Activated naive CD8-positive, alpha-beta T cell treated with anti-CD3 and anti-CD28 coated beads, Interleukin-2, amount 10 ng/mL, durations not matched to agents 7 days and 5 days (primary cell): ENCODE measurements around the gene TM7SF3. TPM values are rescaled to one million over a fixed set of nuclear protein-coding genes. Genes with fewer than 3 reads are reported as not detected.
A peak's percentile ranks its signal among the peaks of the same experiment; 100 is the strongest.

Experiments
- ATAC-seq: fragments of 150-1000 bp; cut with Tn5 transposase; one replicate; pipeline ENCODE4 v1.10.0; 2021; ENCODE audit warnings: low read depth, moderate library complexity
- POLR2A ChIA-PET: fragments of 350-600 bp; sonication (Branson Sonifier 250); formaldehyde crosslinking; loops from one replicate; lab custom pipeline; 2021; ENCODE audit warnings: antibody characterized with exemption; lab: Charles Lee
- DNase-seq: peaks from one replicate; pipeline ENCODE4 v3.0.0; 2021
- H3K27ac Mint-ChIP-seq: one replicate; pipeline ENCODE4 v1.8.0; 2022; ENCODE audit warnings: mild to moderate bottlenecking, mixed read lengths
- H3K27me3 Mint-ChIP-seq: one replicate; pipeline ENCODE4 v1.8.0; 2022; ENCODE audit warnings: mild to moderate bottlenecking, moderate library complexity, mixed read lengths
- H3K36me3 Mint-ChIP-seq: one replicate; pipeline ENCODE4 v1.8.0; 2021; ENCODE audit warnings: mild to moderate bottlenecking, mixed read lengths
- H3K4me1 Mint-ChIP-seq: one replicate; pipeline ENCODE4 v1.8.0; 2021; ENCODE audit warnings: mixed read lengths
- H3K4me3 Mint-ChIP-seq: one replicate; pipeline ENCODE4 v1.8.0; 2022; ENCODE audit warnings: mild to moderate bottlenecking, moderate library complexity, mixed read lengths
- H3K9me3 Mint-ChIP-seq: one replicate; pipeline ENCODE4 v1.8.0; 2021; ENCODE audit warnings: mixed read lengths
- total RNA-seq, 2 experiments: library from RNA; stranded (reverse); gene quantifications; one replicate each; pipeline ENCODE4 v1.2.3, GENCODE V29; 2021

The TM7SF3 gene
- total RNA-seq, 2 experiments from 2014 or later: 40.1 to 42.6 TPM

DNA sequence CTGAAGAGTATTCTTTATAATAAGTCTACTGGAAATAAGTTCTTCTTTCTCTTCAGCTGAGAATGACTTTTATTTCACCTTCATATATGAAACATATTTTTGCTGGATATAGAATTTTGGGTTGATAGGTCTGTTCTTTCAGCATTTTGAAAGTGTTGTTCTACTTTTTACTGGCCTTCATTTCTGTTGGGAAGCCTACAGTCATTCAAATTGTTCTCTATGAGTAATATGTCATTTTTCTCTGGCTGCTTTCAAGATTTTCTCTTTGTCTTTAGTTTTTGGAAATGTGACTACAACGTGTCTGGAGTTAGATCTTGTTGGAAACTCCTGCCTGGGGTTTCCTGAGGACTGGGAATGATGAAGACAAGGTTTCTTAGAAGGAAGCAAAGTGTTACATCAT lies 65.9 kb downstream of the TM7SF3 start:
- H3K27me3 Mint-ChIP-seq: no peaks in the 10 kb centered on the region
- DNase-seq (no peak), ATAC-seq (no peak)
- H3K9me3 Mint-ChIP-seq: peaks cover 4% of the 10 kb centered on the region
- no peak overlapping the region for H3K27ac Mint-ChIP-seq
- H3K4me1 Mint-ChIP-seq: peaks cover 34% of the 10 kb centered on the region
- H3K36me3 Mint-ChIP-seq: peaks cover 60% of the 10 kb centered on the region
- H3K4me3 Mint-ChIP-seq: no peak overlapping the region
- POLR2A ChIA-PET: no interaction called here

GRCh38 chr12:26941215-26941594 lies 73.0 kb downstream of the TM7SF3 start:
- H3K36me3 Mint-ChIP-seq: peaks cover 33% of the 10 kb centered on the region
- ATAC-seq: no peak
- POLR2A ChIA-PET: interaction anchor here (2.2 kb wide), 1 partner anchor 108 kb away, joined by 10 read pairs; the partner anchor contains the start of gene ITPR2

GRCh38 chr12:26940516-26941214 lies 73.5 kb downstream of the TM7SF3 start:
- Mint-ChIP-seq H3K27me3 (no peaks in the 10 kb centered on the region), H3K36me3 (peaks cover 32% of the 10 kb centered on the region), H3K4me1 (peaks cover 35% of the 10 kb centered on the region), H3K9me3 (no peaks in the 10 kb centered on the region), H3K27ac (peak overlapping the region; percentile 86), H3K4me3 (peak overlapping the region; percentile 94)
- DNase-seq (no peak), ATAC-seq (no peak)
- POLR2A ChIA-PET: interaction anchor here (0.7 kb wide), 1 partner anchor 519 kb away, joined by 3 read pairs; no protein-coding TSS in a partner anchor

More at GRCh38 chr12:26941215-26941594, 73.0 kb downstream of the TM7SF3 start:
- no peak for DNase-seq
- no peaks in the 10 kb centered on the region for H3K27me3 Mint-ChIP-seq
- peak overlapping the region; percentile 94 for H3K4me3 Mint-ChIP-seq
- peak overlapping the region; percentile 86 for H3K27ac Mint-ChIP-seq
- no peaks in the 10 kb centered on the region for H3K9me3 Mint-ChIP-seq
- H3K4me1 Mint-ChIP-seq: peaks cover 34% of the 10 kb centered on the region

DNA sequence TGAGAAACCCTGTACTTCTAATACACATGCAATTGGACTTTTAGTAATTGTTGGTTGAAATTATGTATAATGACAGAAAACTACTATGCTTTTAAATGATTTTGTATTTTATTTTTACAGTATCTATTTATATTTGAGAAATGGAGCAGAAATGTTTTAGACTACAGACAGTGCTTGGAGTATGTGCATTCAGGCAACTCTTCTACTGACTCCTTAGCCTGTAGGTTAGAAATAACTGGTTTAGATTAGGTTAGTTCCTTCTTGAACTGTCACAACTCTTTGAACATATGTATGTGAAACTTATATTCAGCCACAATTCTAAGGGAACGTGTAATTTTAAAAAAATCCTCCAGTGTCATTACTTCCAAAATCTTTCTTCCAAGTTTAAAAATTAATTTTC lies 74.2 kb downstream of the TM7SF3 start:
- Mint-ChIP-seq H3K4me1 (peaks cover 38% of the 10 kb centered on the region), H3K27ac (peak overlapping the region; percentile 68), H3K27me3 (no peaks in the 10 kb centered on the region), H3K4me3 (peak overlapping the region; percentile 94), H3K9me3 (no peaks in the 10 kb centered on the region), H3K36me3 (peaks cover 30% of the 10 kb centered on the region)
- no peak for DNase-seq
- POLR2A ChIA-PET: no interaction called here
- ATAC-seq: no peak

GRCh38 chr12:26939192-26939832 lies 74.9 kb downstream of the TM7SF3 start:
- Mint-ChIP-seq H3K27ac (peak overlapping the region; percentile 96), H3K36me3 (peaks cover 34% of the 10 kb centered on the region), H3K9me3 (no peaks in the 10 kb centered on the region), H3K4me3 (peak overlapping the region; percentile 94), H3K27me3 (no peaks in the 10 kb centered on the region), H3K4me1 (peaks cover 42% of the 10 kb centered on the region)
- ATAC-seq: no peak
- POLR2A ChIA-PET: interaction anchor here (0.7 to 1.5 kb wide), 2 partner anchors 106 to 1886 kb away, joined by 4 to 6 read pairs; partner anchors contain the start of gene ITPR2
- no peak for DNase-seq

- Mint-ChIP-seq H3K4me1 (peaks cover 37% of the 10 kb centered on the region), H3K27me3 (no peaks in the 10 kb centered on the region), H3K27ac (peak overlapping the region; percentile 96), H3K9me3 (no peaks in the 10 kb centered on the region), H3K4me3 (peak overlapping the region; percentile 94), H3K36me3 (peaks cover 30% of the 10 kb centered on the region)
- ATAC-seq: peak; percentile 1
- no peak for DNase-seq
- POLR2A ChIA-PET: interaction anchor here (0.7 to 1.5 kb wide), 3 partner anchors 84 to 1886 kb away, joined by 3 to 6 read pairs (median 4); partner anchors contain the start of gene ITPR2
Observed at GRCh38 chr12:26938701-26939062, 75.5 kb downstream of the TM7SF3 start.

DNA sequence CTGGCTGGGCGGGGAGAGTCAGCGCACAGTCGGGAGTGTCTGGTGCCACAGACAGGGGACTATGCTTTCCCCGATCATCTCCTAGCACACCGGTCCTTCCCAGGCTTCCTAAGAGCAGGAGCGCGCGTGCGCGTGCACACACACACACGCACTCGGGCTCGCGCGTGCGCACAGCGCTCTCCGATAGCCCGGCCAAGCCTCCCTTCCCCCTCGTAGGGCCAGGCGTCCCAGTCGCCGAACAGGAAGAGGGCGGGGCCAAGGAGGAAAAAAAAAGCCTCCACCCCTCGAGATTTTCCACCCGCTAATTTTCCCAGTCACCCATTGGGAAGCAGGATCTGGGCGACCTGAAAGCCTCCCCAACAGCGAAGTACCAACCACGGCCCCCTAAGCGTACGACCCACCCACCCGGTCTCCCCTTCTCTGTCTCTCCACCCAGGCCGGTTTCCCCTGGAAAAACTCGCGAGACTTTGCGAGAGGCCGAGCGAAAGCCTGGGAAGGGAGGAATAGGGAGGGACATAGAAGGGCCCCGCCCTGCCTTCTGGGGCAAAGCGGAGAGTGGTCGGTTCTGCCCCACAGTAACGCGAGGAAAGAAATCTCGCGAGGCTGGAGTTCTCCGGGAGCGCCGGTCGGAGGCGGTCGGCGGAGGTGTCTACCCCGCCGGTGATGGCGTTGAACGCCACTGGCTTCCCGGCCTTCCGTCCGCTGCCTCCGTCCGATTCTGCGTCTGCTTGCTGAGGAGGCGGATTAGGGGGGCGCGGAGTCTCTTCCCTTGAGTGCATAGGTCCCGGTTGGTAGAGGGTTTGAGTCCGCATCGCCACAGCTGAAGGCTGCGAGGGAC lies 76.1 kb downstream of the TM7SF3 start, which contains the start of the genes FGFR1OP2 and INTS13:
FGFR1OP2 (plus strand) TSS at position 608 of the 838 bp plus-strand sequence. CDS start 15,689 bp downstream, outside the sequence.
INTS13 (minus strand) TSS at position 119 of the 838 bp plus-strand sequence. CDS start 1,178 bp downstream, outside the sequence.
- peaks cover 29% of the 10 kb centered on the region for H3K36me3 Mint-ChIP-seq

GRCh38 chr12:26937443-26937862 lies 76.7 kb downstream of the TM7SF3 start:
- peak overlapping the region; percentile 96 for H3K27ac Mint-ChIP-seq
- POLR2A ChIA-PET: interaction anchor here (0.6 to 0.9 kb wide), 2 partner anchors 77 to 85 kb away, joined by 3 to 4 read pairs; partner anchors contain the start of genes MED21 and TM7SF3
- DNase-seq (no peak), ATAC-seq (no peak)
- no peaks in the 10 kb centered on the region for H3K9me3 Mint-ChIP-seq
- H3K4me1 Mint-ChIP-seq: peaks cover 37% of the 10 kb centered on the region
- H3K36me3 Mint-ChIP-seq: peaks cover 32% of the 10 kb centered on the region
- H3K27me3 Mint-ChIP-seq: no peaks in the 10 kb centered on the region
- H3K4me3 Mint-ChIP-seq: peak overlapping the region; percentile 94

More for the DNA sequence above, 76.1 kb downstream of the TM7SF3 start, which contains the start of the genes FGFR1OP2 and INTS13:
- Mint-ChIP-seq H3K27me3 (no peaks in the 10 kb centered on the region), H3K4me1 (peaks cover 36% of the 10 kb centered on the region), H3K9me3 (no peaks in the 10 kb centered on the region), H3K4me3 (peak within 1 kb of the TSS; percentile 94), H3K27ac (peak within 1 kb of the TSS; percentile 96)
- DNase-seq (peak; percentile 94), ATAC-seq (peak; percentile 90)
- POLR2A ChIA-PET: interaction anchor here (0.8 to 1.5 kb wide), 2 partner anchors 85 to 105 kb away, joined by 3 to 6 read pairs; partner anchors contain the start of gene ITPR2

DNA sequence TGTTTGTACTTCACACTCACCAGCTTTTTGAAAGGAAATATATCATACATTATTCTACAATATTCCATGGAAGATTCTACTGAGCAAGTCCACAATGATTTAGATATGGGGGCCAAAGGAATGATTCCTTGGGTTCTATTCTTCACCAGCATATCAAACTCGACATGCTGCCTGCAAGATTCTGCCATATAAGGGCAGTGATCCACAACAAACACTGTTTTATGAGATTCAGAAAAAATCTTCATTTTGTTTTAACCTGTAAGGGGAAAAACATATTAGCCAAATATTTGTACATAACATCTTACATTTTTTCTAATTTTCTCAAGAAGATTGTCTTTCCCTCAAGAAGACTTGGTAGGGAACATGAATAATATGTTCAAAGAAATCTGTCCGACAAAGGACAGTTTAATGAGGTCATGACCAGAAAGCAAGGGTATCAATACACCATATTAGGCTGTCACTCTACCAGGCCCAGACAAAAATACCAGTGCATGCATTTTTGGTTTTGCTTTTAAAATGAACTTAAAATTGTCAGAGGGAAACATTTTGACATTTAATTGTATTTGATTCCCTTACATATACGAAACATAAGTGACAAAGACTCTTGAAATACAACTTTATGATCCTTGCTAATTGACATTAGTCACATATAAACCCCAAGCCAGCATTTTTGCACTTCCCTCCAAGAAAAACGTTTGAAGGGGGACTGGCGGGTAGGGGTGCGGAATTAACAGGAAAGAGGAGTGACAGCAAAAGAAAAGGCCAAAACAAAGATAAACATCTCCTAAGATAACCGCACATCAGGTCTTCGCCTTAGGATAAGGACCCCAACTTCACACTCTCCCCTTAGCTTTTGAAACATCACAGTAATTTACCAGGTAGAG lies 77.4 kb downstream of the TM7SF3 start:
- no peaks in the 10 kb centered on the region for H3K9me3 Mint-ChIP-seq
- peaks cover 31% of the 10 kb centered on the region for H3K36me3 Mint-ChIP-seq
- DNase-seq: no peak
- POLR2A ChIA-PET: interaction anchor here (0.6 to 0.9 kb wide), 3 partner anchors 77 to 85 kb away, joined by 3 to 4 read pairs (median 3); partner anchors contain the start of genes MED21 and TM7SF3
- peaks cover 37% of the 10 kb centered on the region for H3K4me1 Mint-ChIP-seq
- no peaks in the 10 kb centered on the region for H3K27me3 Mint-ChIP-seq
- H3K27ac Mint-ChIP-seq: peak overlapping the region; percentile 96
- H3K4me3 Mint-ChIP-seq: peak overlapping the region; percentile 94
- ATAC-seq: no peak

GRCh38 chr12:26935636-26936378 lies 78.4 kb downstream of the TM7SF3 start:
- H3K27ac Mint-ChIP-seq: peak overlapping the region; percentile 76
- H3K36me3 Mint-ChIP-seq: peaks cover 33% of the 10 kb centered on the region
- ATAC-seq (no peak), DNase-seq (no peak)
- H3K4me3 Mint-ChIP-seq: peak overlapping the region; percentile 94
- H3K27me3 Mint-ChIP-seq: no peaks in the 10 kb centered on the region
- no peaks in the 10 kb centered on the region for H3K9me3 Mint-ChIP-seq
- peaks cover 36% of the 10 kb centered on the region for H3K4me1 Mint-ChIP-seq
- POLR2A ChIA-PET: interaction anchor here (0.6 kb wide), 1 partner anchor 78 kb away, joined by 3 read pairs; no protein-coding TSS in a partner anchor

DNA sequence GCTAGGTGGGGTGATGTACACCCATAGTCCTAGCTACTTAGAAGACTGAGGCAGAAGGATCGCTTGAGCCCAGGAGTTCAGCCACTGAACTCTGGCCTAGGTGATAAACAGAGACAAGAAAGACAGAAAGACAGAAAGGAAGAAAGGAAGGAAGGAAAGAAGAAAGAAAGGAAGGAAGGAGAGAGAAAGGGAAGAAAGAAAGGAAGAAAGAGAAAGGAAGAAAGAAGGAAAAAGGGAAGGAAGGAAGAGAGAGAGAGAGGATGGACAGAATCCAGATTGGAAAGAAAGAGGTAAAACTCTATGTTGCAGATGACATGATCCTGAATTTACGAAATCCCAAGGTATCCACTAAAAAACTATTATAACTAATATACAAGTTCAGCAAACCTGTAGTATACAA lies 84.6 kb downstream of the TM7SF3 start:
- Mint-ChIP-seq H3K36me3 (peaks cover 42% of the 10 kb centered on the region), H3K9me3 (no peaks in the 10 kb centered on the region), H3K4me1 (peaks cover 34% of the 10 kb centered on the region), H3K27ac (no peak overlapping the region), H3K27me3 (no peaks in the 10 kb centered on the region), H3K4me3 (no peak overlapping the region)
- ATAC-seq: no peak
- POLR2A ChIA-PET: no interaction called here
- no peak for DNase-seq
